ENCODE results near the gene SPEM2.
"Not testable (repeated sequence)": the region's sequence is repeated elsewhere in the genome, so short reads cannot be mapped to it uniquely, and the experiment has no call there.

The SPEM2 gene

GRCh38 chr17:7459961-7460545 is 34.6 kb downstream of the SPEM2 start:
- no peak overlapping the region for H3K27ac Mint-ChIP-seq
- CTCF ChIA-PET, result no interaction called here
- H3K36me3 Mint-ChIP-seq, result peaks cover 38% of the 10 kb centered on the region
- H3K27me3 Mint-ChIP-seq, result no peaks in the 10 kb centered on the region
- H3K9me3 Mint-ChIP-seq, result no peaks in the 10 kb centered on the region
- no peak for DNase-seq
- no peak overlapping the region for H3K4me3 Mint-ChIP-seq
- peaks cover 25% of the 10 kb centered on the region for H3K4me1 Mint-ChIP-seq

DNA sequence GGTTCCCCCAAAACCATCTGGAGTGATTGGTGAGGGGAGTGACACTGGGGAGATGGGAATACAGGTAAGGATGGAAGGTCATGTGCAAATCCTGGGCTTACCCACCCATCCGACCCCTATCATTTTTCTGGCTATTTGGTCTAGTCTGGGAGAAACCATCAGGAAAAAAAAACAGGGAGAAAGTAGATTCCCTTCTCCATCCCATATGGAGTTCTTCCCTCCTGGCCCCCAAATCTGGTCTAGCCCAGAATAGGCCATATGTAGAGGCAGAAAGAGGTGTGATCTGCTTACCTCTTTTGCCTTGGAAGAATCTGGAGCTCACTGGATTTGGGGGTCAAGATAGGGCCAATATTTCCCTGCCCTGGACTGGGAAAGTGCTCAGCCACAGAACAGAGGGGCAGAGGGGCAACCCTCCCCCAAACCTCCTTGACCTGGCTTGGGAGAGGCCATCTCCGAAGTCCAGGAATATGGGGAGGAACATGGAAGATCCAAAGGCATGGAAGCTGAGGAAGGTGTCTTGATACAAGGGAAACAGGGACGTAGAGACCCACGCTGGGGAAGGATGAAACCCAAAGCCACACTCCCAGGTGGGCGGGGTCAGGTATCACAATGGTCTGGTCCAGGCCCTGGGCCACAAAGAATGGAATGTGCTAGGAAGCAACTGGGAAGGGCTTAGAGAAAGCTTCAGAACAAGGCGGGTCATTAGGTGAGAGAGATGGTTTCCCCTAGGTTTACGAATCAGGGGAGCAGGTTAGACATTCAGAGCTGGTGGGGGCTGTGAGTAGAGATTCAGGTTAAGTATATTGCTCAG is 35.6 kb downstream of the SPEM2 start:
- no peak overlapping the region for H3K27ac Mint-ChIP-seq
- no peaks in the 10 kb centered on the region for H3K9me3 Mint-ChIP-seq
- H3K4me1 Mint-ChIP-seq, result peaks cover 21% of the 10 kb centered on the region
- H3K27me3 Mint-ChIP-seq, result no peaks in the 10 kb centered on the region
- no peak overlapping the region for H3K4me3 Mint-ChIP-seq
- CTCF ChIA-PET, result interaction anchor here (1.5 kb wide), 1 partner anchor 100 kb away, joined by 4 read pairs; the partner anchor contains the start of gene SENP3
- peaks cover 36% of the 10 kb centered on the region for H3K36me3 Mint-ChIP-seq
- DNase-seq, result no peak

- H3K9me3 Mint-ChIP-seq, result no peaks in the 10 kb centered on the region
- no peaks in the 10 kb centered on the region for H3K27me3 Mint-ChIP-seq
- DNase-seq, result no peak
- H3K36me3 Mint-ChIP-seq, result peaks cover 37% of the 10 kb centered on the region
- no peak overlapping the region for H3K4me3 Mint-ChIP-seq
- H3K27ac Mint-ChIP-seq, result no peak overlapping the region
- CTCF ChIA-PET, result interaction anchor here (1.0 to 1.5 kb wide), 2 partner anchors 98 to 441 kb away, joined by 3 to 4 read pairs; partner anchors contain the start of gene SENP3
- peaks cover 13% of the 10 kb centered on the region for H3K4me1 Mint-ChIP-seq
These were observed 37.3 kb downstream of the SPEM2 start for GRCh38 chr17:7462474-7463371.

DNA sequence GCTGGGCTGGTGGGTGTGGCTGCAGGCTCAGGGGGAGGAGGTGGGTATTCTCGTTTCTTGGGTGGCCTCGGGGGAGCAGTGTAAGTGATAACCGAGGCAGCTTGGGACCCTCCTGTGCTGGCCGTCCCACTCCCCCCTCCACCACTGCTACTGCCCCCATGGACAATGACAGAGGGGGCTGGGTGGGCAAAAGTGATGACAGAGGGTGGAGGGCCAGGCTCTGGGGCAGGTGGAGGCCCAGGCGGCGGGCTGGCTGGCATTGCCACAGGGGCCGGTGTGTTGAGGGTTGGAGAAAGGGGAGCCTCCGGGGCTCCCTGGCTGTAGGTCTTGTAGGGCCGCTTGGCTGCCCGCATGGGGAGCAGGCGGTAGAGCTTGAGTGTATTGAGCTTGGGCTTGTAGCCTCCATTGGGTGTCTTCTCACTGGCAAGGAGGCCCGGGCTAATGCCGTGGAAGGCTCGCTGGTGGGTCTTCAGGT is 38.0 kb downstream of the SPEM2 start:
- Mint-ChIP-seq H3K36me3 (peaks cover 37% of the 10 kb centered on the region), H3K27me3 (no peaks in the 10 kb centered on the region), H3K4me3 (no peak overlapping the region), H3K4me1 (peaks cover 12% of the 10 kb centered on the region), H3K27ac (no peak overlapping the region), H3K9me3 (no peaks in the 10 kb centered on the region)
- CTCF ChIA-PET, result no interaction called here
- DNase-seq, result no peak

DNA sequence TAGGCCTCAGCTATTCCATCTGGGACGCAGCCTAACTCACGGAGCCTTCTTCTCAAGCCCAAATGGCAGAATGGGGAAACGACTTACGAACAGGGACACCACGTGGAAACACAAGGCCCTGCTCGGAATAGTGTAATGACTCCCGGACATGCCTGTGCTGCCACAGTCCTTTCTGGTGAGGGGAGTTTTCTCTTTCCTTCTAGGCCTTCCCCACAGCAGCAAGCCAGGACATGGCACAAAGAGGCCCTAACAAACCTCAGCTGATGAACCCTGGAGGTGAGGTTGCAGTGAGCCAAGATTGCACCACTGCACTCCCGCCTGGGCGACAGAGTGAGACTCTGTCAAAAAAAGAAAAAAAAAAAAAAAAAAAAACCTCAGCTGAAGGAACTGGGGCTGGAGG is 38.7 kb downstream of the SPEM2 start:
- Mint-ChIP-seq H3K27ac (no peak overlapping the region), H3K4me1 (peaks cover 8% of the 10 kb centered on the region), H3K27me3 (no peaks in the 10 kb centered on the region), H3K9me3 (no peaks in the 10 kb centered on the region), H3K4me3 (no peak overlapping the region), H3K36me3 (peaks cover 31% of the 10 kb centered on the region)
- DNase-seq, result no peak
- CTCF ChIA-PET, result no interaction called here

DNA sequence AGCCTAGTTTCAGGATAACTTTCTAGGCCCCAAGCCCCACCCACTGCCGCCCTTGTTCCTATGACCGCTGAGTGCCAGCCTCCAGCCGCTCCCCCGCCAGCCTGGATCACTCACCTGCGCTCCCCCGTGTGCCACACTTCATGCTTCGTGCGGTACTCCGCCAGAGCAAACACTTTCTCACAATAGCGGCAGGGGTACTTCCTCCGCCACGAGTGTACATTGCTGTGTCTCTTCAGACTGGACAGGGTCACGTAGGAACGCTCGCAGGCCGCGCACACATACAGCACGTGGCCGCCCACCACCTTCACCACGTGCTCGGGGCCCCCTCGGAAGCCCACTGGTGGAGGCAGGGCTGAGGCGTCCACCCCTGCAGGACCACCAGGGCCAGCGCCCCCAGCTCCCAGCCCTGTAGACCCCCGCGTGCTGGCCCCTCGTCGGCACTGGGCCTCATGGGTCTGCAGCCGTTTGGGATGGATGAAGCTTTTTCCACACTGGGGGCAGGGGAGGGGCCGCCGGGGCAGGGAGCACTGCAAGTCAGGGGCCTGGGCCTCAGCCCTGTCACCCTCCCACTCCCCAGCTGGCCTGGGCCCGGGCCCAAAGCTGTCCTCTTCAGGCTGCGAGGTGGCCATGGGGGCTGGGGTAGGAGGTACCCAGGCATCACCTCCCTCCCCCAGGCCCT is 40.3 kb downstream of the SPEM2 start:
- DNase-seq, result no peak
- H3K27me3 Mint-ChIP-seq, result no peaks in the 10 kb centered on the region
- peaks cover 20% of the 10 kb centered on the region for H3K36me3 Mint-ChIP-seq
- H3K4me3 Mint-ChIP-seq, result no peak overlapping the region
- CTCF ChIA-PET, result interaction anchor here (1.3 kb wide), 1 partner anchor 95 kb away, joined by 3 read pairs; no protein-coding TSS in a partner anchor
- H3K4me1 Mint-ChIP-seq, result peaks cover 6% of the 10 kb centered on the region
- H3K27ac Mint-ChIP-seq, result no peak overlapping the region
- H3K9me3 Mint-ChIP-seq, result no peaks in the 10 kb centered on the region

GRCh38 chr17:7466318-7466638 is 40.9 kb downstream of the SPEM2 start:
- H3K27ac Mint-ChIP-seq, result no peak overlapping the region
- H3K4me3 Mint-ChIP-seq, result no peak overlapping the region
- no peaks in the 10 kb centered on the region for H3K9me3 Mint-ChIP-seq
- peaks cover 17% of the 10 kb centered on the region for H3K36me3 Mint-ChIP-seq
- CTCF ChIA-PET, result interaction anchor here (1.3 kb wide), 1 partner anchor 94 kb away, joined by 3 read pairs; no protein-coding TSS in a partner anchor
- H3K4me1 Mint-ChIP-seq, result peaks cover 8% of the 10 kb centered on the region
- DNase-seq, result no peak
- no peaks in the 10 kb centered on the region for H3K27me3 Mint-ChIP-seq

GRCh38 chr17:7466639-7467341 is 41.4 kb downstream of the SPEM2 start:
- no peak overlapping the region for H3K27ac Mint-ChIP-seq
- CTCF ChIA-PET, result interaction anchor here (1.3 kb wide), 1 partner anchor 94 kb away, joined by 3 read pairs; no protein-coding TSS in a partner anchor
- no peak overlapping the region for H3K4me3 Mint-ChIP-seq
- H3K27me3 Mint-ChIP-seq, result no peaks in the 10 kb centered on the region
- peaks cover 15% of the 10 kb centered on the region for H3K36me3 Mint-ChIP-seq
- no peaks in the 10 kb centered on the region for H3K9me3 Mint-ChIP-seq
- DNase-seq, result no peak
- H3K4me1 Mint-ChIP-seq, result peaks cover 13% of the 10 kb centered on the region

- H3K36me3 Mint-ChIP-seq, result peaks cover 15% of the 10 kb centered on the region
- no peak for DNase-seq
- H3K4me3 Mint-ChIP-seq, result no peak overlapping the region
- CTCF ChIA-PET, result no interaction called here
- H3K27me3 Mint-ChIP-seq, result no peaks in the 10 kb centered on the region
- no peaks in the 10 kb centered on the region for H3K9me3 Mint-ChIP-seq
- peaks cover 18% of the 10 kb centered on the region for H3K4me1 Mint-ChIP-seq
- no peak overlapping the region for H3K27ac Mint-ChIP-seq
These were observed 42.1 kb downstream of the SPEM2 start for GRCh38 chr17:7467498-7467897.

DNA sequence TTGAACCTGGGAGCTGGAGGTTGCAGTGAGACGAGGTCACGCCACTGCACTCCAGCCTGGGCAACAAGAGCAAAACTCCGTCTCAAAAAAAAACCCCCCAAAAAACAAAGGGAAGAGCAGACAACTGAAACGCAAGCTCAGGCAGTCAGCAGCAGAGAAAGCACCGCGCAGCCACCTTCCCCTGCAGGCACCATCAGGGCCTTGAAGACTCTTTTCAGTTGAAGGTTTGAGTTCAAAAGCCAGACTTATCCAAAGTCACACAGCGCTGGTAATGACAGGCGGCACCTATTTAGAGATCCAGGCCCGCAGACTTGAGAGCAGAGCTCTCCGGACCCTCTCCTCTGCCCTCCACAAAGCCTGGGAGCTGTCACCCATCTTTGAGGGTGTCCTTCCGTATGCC is 42.9 kb downstream of the SPEM2 start:
- H3K4me3 Mint-ChIP-seq, result no peak overlapping the region
- H3K36me3 Mint-ChIP-seq, result peaks cover 12% of the 10 kb centered on the region
- no peak for DNase-seq
- H3K27ac Mint-ChIP-seq, result no peak overlapping the region
- no peaks in the 10 kb centered on the region for H3K9me3 Mint-ChIP-seq
- H3K27me3 Mint-ChIP-seq, result no peaks in the 10 kb centered on the region
- peaks cover 18% of the 10 kb centered on the region for H3K4me1 Mint-ChIP-seq
- CTCF ChIA-PET, result no interaction called here

DNA sequence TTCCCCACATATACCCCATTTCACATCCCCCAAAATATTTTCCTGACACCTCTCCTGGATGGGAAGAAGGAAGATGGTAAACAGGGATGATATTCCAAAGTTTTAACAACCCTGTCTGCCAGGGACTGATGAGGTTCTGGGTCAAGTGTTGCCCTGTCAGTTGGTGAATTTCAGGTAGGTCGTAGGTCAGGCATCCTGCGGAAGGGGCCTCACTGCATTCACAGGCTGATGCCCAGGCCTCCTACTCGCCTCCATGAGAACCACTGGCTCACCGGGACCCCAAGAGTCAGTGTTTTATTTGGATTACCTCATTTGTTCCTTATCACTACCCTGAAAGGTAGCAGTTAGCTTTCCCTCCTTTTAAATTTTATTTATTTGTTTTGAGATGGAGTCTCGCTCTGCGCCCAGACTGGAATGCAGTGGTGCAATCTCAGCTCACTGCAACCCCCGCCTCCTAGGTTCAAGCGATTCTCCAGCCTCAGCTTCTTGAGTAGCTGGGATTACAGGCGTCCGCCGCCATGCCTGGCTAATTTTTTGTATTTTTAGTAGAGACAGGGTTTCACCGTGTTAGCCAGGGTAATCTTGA is 43.5 kb downstream of the SPEM2 start:
- Mint-ChIP-seq H3K4me3 (no peak overlapping the region), H3K4me1 (peaks cover 22% of the 10 kb centered on the region), H3K27me3 (no peaks in the 10 kb centered on the region), H3K27ac (no peak overlapping the region), H3K9me3 (no peaks in the 10 kb centered on the region), H3K36me3 (peaks cover 8% of the 10 kb centered on the region)
- DNase-seq, result no peak
- CTCF ChIA-PET, result no interaction called here

- H3K36me3 Mint-ChIP-seq, H3K27me3 Mint-ChIP-seq, DNase-seq, CTCF ChIA-PET, H3K4me3 Mint-ChIP-seq, H3K27ac Mint-ChIP-seq, H3K9me3 Mint-ChIP-seq: not testable (repeated sequence)
- peaks cover 22% of the 10 kb centered on the region for H3K4me1 Mint-ChIP-seq
These were observed 44.4 kb downstream of the SPEM2 start for GRCh38 chr17:7469843-7470242.

GRCh38 chr17:7470457-7470973 is 45.1 kb downstream of the SPEM2 start:
- H3K27ac Mint-ChIP-seq, H3K9me3 Mint-ChIP-seq, H3K36me3 Mint-ChIP-seq, CTCF ChIA-PET, H3K4me3 Mint-ChIP-seq, DNase-seq, H3K27me3 Mint-ChIP-seq: not testable (repeated sequence)
- H3K4me1 Mint-ChIP-seq, result peaks cover 22% of the 10 kb centered on the region
